HG03521 (cell line): ENCODE data around the gene NOA1.
"Not testable (repeated sequence)": the region's sequence is repeated elsewhere in the genome, so short reads cannot be mapped to it uniquely, and the experiment has no call there.

Source experiments
- ATAC-seq: cut with Tn5 transposase; IDR thresholded peaks from one replicate; pipeline ENCODE4 v1.9.1; 2021; ENCODE audit warnings: mild to moderate bottlenecking, moderate library complexity; ENCODE audit not compliant: unreplicated experiment

Gene NOA1

GRCh38 chr4:56959100-56959499 lies 18.3 kb downstream of the NOA1 start:
- no peak for ATAC-seq

- ATAC-seq = no peak
Measured at GRCh38 chr4:56958111-56958517, 19.3 kb downstream of the NOA1 start.

DNA sequence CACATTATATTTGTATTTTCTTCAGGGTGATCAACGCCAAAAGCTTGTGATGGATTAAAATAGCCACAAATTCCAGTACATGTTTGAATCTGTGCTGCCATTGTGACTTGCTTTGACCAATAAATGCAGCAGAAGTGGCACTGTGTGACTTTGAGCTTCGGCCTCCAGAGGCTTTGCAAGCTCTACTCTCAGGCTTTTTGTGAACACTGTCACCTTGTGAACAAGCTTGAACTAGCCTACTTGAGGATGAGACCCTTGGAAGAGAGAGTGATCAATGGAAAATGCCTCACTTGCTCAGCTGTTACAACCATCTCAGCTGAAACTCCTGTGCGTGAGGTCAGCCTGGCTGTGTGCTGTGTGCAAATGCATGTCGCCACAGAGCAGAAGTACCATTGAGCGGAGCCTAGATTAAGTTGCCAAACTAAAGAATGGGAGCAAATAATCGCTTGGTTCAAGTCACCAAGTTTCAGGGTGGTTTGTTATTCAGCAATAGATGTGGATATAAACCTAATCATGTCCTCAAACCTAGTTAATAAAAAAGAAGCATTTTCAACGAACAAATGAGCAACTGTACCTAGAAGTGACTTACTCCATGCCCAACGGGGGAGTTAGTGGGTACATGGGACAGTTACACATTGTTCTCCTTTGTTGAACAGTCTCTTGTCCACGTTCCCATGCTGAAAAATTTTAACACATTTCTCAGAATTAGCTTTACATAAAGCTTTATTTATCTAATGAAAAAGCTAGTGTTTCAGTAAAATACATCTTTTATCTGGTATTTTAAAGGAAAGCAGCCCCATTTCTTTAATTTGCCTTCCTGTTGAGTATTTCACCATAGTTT lies 23.5 kb downstream of the NOA1 start:
- ATAC-seq = no peak

GRCh38 chr4:56941403-56941802 lies 36.0 kb downstream of the NOA1 start:
- no peak for ATAC-seq

- ATAC-seq = no peak
Measured at GRCh38 chr4:56940971-56941370, 36.4 kb downstream of the NOA1 start.

- ATAC-seq = no peak
Measured at GRCh38 chr4:56940403-56940802, 37.0 kb downstream of the NOA1 start.

DNA sequence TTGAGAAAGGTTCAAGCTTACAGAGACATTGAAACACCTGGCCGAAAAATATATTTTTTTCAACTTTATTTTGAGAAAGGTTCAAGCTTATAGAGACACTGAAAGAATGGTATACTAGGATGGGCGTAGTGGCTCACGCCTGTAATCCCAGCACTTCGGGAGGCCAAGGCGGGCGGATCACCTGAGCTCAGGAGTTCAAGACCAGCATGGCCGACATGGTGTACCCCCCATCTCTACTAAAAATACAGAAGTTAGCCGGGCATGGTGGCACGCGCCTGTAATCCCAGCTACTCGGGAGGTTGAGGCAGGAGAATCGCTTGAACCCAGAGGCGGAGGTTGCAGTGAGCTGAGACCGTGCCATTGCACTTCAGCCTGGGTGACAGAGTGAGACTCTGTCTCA lies 37.6 kb downstream of the NOA1 start:
- ATAC-seq = not testable (repeated sequence)

DNA sequence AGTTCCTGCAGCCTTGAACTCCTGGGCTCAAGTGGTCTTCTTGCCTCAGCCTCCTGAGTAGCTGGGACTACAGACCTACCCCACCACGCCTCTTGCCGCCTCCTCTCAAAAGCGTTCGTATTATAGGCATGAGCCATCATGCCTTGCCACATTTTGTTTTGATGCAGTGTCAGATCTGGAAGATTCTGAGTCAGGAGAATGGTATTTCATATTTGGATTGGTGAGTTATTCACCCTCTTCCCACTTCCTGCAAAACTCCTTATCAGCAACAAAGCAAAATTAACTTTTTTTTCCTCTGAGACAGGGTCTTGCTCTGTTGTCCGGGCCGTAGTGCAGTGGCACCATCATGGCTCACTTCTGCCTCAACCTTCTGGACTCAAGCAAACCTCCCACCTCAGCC lies 40.1 kb downstream of the NOA1 start:
- ATAC-seq = no peak

DNA sequence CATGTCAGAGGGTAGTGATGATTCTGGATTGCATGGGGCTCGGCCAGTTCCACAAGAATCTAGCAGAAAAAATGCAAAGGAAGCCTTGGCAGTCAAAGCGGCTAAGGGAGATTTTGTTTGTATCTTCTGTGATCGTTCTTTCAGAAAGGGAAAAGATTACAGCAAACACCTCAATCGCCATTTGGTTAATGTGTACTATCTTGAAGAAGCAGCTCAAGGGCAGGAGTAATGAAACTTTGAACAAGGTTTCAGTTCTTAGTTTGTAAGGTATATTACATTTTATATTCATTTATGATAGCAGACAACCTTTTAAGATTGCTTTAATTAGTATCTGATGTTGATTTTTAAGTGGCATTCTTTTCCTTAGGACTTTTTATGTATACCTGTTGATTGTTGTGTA lies 45.5 kb downstream of the NOA1 start:
- no peak for ATAC-seq

GRCh38 chr4:56930638-56931037 lies 46.8 kb downstream of the NOA1 start:
- no peak for ATAC-seq

- no peak for ATAC-seq
Measured at GRCh38 chr4:56927196-56927595, 50.2 kb downstream of the NOA1 start.

- not testable (repeated sequence) for ATAC-seq
Measured at GRCh38 chr4:56914977-56915376, 62.4 kb downstream of the NOA1 start.

GRCh38 chr4:56914336-56914735 lies 63.1 kb downstream of the NOA1 start:
- ATAC-seq = no peak
